ENCODE measurements around the gene MDFI.

MDFI gene

DNA sequence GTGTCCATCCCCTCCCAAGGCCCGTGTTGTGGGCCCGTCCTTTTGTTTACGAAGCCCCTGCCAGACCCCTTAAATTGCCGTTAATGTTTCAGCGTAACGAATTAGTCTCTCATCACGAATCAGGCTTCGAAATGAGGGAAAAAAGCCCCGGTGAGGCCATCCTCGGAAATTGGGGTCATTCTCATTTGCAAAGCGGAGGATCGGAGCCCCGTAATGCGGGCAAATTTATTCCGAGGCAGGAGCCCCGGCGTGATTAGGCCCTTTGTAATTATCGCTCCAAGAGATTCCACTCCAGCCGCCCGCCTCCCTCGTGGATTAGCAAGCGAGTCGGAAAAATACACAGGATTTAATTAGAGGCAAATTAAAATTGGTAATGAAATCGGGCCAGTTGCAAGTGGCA is 44.9 kb upstream of the MDFI start:
- ChIA-PET CTCF (interaction anchor here (0.7 kb wide), 1 partner anchor 349 kb away, joined by 3 read pairs; no protein-coding TSS in a partner anchor), POLR2A (ENCODE audit: low non-redundant PET) (no interaction called here)
- H3K27ac ChIP-seq, result no peak overlapping the region
- no peak for DNase-seq (ENCODE audit: low spot score)
- TF ChIP-seq, protein P1, sequence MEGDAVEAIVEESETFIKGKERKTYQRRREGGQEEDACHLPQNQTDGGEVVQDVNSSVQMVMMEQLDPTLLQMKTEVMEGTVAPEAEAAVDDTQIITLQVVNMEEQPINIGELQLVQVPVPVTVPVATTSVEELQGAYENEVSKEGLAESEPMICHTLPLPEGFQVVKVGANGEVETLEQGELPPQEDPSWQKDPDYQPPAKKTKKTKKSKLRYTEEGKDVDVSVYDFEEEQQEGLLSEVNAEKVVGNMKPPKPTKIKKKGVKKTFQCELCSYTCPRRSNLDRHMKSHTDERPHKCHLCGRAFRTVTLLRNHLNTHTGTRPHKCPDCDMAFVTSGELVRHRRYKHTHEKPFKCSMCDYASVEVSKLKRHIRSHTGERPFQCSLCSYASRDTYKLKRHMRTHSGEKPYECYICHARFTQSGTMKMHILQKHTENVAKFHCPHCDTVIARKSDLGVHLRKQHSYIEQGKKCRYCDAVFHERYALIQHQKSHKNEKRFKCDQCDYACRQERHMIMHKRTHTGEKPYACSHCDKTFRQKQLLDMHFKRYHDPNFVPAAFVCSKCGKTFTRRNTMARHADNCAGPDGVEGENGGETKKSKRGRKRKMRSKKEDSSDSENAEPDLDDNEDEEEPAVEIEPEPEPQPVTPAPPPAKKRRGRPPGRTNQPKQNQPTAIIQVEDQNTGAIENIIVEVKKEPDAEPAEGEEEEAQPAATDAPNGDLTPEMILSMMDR (conservative IDR thresholded peaks at IDR 0.05; ENCODE audit: low read depth), result no peak

DNA sequence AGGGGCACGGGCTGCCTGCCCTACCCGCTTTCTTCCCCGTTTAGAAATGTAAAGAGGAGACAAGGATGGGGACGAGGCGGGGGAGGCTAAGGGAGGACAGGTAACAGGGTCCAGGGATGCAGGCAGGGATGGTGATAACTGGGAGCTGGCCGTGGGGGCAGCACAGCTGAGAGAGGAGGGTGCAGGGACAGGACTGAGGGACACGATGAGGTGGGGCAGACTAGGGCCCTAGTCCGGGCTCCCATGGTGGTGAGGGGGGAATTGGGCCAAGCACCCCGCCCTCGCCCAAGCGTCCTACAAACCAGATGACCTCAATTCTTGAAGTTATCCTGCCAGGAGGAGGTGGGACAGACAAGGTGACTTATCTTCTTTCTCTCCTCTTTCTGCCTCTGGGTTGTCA is 44.4 kb upstream of the MDFI start:
- DNase-seq (ENCODE audit: low spot score), result no peak
- TF ChIP-seq, protein P1 (conservative IDR thresholded peaks at IDR 0.05; ENCODE audit: low read depth), result no peak
- ChIA-PET CTCF (no interaction called here), POLR2A (ENCODE audit: low non-redundant PET) (no interaction called here)
- H3K27ac ChIP-seq, result no peak overlapping the region

DNA sequence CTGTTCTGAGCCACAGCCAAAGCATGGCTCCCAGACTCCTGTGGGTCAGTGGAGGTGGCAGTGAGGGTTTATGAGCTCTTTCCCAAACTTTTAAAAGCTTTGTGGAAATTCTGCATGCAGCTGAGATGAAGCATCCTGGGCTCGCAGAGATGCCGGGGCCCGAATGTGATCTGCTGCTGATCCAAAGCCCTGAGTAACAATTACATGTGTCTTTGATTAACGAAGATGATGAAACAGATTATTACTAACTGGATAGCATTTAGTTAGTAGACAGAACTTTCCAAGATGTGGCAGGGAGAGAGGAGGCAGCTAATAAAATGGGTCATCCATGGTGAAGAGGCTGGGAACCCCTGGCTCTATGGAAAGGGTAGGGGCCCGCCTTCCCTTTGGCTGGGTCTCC is 43.9 kb upstream of the MDFI start:
- TF ChIP-seq, protein P1 (conservative IDR thresholded peaks at IDR 0.05; ENCODE audit: low read depth), result no peak
- ChIA-PET CTCF (interaction anchor here (0.7 kb wide), 1 partner anchor 230 kb away, joined by 3 read pairs; no protein-coding TSS in a partner anchor), POLR2A (ENCODE audit: low non-redundant PET) (interaction anchor here (0.6 kb wide), 1 partner anchor 13 kb away, joined by 3 read pairs; no protein-coding TSS in a partner anchor)
- DNase-seq (ENCODE audit: low spot score), result no peak
- H3K27ac ChIP-seq, result no peak overlapping the region

DNA sequence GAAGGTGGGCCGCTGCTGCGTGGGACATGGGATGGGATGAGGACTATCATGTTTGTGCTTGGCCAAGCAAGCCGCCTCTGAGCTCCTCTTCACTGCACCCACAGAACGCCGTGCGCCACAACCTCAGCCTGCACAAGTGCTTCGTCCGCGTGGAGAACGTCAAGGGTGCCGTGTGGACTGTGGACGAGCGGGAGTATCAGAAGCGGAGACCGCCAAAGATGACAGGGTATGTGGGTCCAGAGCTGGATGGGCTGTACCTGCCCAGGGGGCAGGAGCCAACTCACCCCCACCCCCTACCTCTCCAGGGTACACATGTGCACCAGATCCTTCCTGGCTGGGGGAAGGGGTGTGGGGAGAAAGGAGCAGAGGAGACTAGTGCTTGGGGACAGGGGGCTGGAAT is 43.5 kb upstream of the MDFI start:
- ChIA-PET POLR2A (ENCODE audit: low non-redundant PET) (interaction anchor here (0.6 kb wide), 1 partner anchor 13 kb away, joined by 3 read pairs; no protein-coding TSS in a partner anchor), CTCF (interaction anchor here (0.7 to 1.3 kb wide), 2 partner anchors 226 to 230 kb away, joined by 3 to 5 read pairs; no protein-coding TSS in a partner anchor)
- no peak overlapping the region for H3K27ac ChIP-seq
- no peak for DNase-seq (ENCODE audit: low spot score)
- TF ChIP-seq, protein P1 (conservative IDR thresholded peaks at IDR 0.05; ENCODE audit: low read depth), result no peak

DNA sequence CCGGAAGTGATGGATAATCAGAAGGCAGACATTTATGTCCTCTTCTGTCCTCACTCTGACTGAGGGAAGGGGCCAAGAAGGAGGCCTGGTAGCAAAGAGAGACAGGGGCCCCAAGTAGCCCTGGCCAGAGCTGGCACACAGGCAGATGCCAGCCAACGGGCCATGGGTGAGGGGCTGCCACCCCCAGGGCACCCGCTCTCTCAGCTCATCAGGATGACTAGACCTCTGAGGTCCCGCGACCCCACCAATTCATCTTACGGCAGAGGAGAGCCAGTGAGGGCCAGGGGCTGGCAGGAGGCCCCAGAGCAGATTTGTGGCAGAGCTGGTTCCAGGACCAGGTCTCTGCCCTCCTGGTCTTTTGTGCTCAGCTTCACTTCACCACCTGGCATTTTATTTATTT is 43.1 kb upstream of the MDFI start:
- POLR2A ChIA-PET (ENCODE audit: low non-redundant PET), result no interaction called here
- CTCF ChIA-PET, result interaction anchor here (0.7 to 1.3 kb wide), 3 partner anchors 227 to 235 kb away, joined by 3 to 5 read pairs (median 4); no protein-coding TSS in a partner anchor
- no peak overlapping the region for H3K27ac ChIP-seq
- DNase-seq (ENCODE audit: low spot score), result no peak
- TF ChIP-seq, protein P1 (conservative IDR thresholded peaks at IDR 0.05; ENCODE audit: low read depth), result no peak

DNA sequence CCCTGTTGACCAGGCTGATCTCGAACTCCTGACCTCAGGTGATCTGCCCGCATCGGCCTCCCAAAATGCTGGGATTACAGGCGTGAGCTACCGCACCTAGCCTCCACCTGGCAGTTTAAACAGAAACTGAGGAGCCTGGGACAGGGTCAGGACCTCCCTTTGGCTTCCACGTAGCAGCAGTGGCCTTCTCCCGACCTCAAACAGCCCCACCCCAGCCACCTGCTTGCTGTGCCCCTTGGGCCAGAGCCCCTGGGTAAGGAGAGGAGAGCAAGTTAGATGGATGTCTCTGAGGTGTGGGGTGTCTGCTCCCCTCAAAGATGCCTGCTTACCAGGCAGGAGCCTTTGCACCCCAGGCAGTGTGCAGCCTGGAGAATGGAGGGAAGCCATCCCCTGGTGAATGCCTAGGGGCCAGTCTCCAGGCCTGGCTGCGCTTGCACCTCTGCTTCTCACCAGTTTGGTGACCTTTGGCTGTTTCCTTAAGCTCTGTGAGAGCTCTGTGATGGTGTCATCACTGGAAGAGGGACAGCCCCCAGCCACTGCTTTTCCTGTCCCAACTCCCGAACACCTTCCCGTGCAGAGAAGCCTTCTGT is 42.1 kb upstream of the MDFI start:
- CTCF ChIA-PET, result interaction anchor here (0.5 to 2.5 kb wide), 4 partner anchors 87 to 1727 kb away, joined by 4 to 9 read pairs (median 4); no protein-coding TSS in a partner anchor
- TF ChIP-seq, protein P1 (conservative IDR thresholded peaks at IDR 0.05; ENCODE audit: low read depth), result no peak
- H3K27ac ChIP-seq, result 0 out of 2 replicates have a peak overlapping the region, but pooled peaks have one; percentile 4
- DNase-seq (ENCODE audit: low spot score), result no peak
- POLR2A ChIA-PET (ENCODE audit: low non-redundant PET), result no interaction called here

Measured in RWPE1 (cell line).